HG02852 (cell line): Measurements from ENCODE around the gene JMJD1C.
A peak's percentile ranks its signal among the peaks of the same experiment; 100 is the strongest.
"Not testable (repeated sequence)": the region's sequence is repeated elsewhere in the genome, so short reads cannot be mapped to it uniquely, and the experiment has no call there.

Experiments used
- ATAC-seq: cut with Tn5 transposase; IDR thresholded peaks from one replicate; pipeline ENCODE4 v1.9.1; 2021; ENCODE audit warnings: mild to moderate bottlenecking, moderate library complexity; ENCODE audit not compliant: unreplicated experiment

JMJD1C gene

GRCh38 chr10:63236113-63236935 is 229.5 kb downstream of the JMJD1C start:
- peak; percentile 94 for ATAC-seq

- ATAC-seq: not testable (repeated sequence)
Observed at GRCh38 chr10:63235136-63235535, 230.6 kb downstream of the JMJD1C start.

GRCh38 chr10:63229161-63229560 is 236.6 kb downstream of the JMJD1C start:
- ATAC-seq: no peak

GRCh38 chr10:63228237-63228636 is 237.5 kb downstream of the JMJD1C start:
- ATAC-seq: no peak

GRCh38 chr10:63227207-63227895 is 238.4 kb downstream of the JMJD1C start:
- peak; percentile 77 for ATAC-seq

- no peak for ATAC-seq
Observed at GRCh38 chr10:63224241-63224640, 241.5 kb downstream of the JMJD1C start.

GRCh38 chr10:63221950-63222349 is 243.8 kb downstream of the JMJD1C start:
- ATAC-seq: no peak

GRCh38 chr10:63219749-63220148 is 246.0 kb downstream of the JMJD1C start:
- ATAC-seq: no peak

- peak; percentile 88 for ATAC-seq
Observed at GRCh38 chr10:63217120-63217605, 248.6 kb downstream of the JMJD1C start.

- no peak for ATAC-seq
Observed at GRCh38 chr10:63214571-63214970, 251.2 kb downstream of the JMJD1C start.

GRCh38 chr10:63213489-63213888 is 252.3 kb downstream of the JMJD1C start:
- ATAC-seq: no peak

GRCh38 chr10:63210611-63211196 is 255.1 kb downstream of the JMJD1C start:
- no peak for ATAC-seq

GRCh38 chr10:63209705-63210104 is 256.1 kb downstream of the JMJD1C start:
- ATAC-seq: no peak

- no peak for ATAC-seq
Observed at GRCh38 chr10:63208986-63209385, 256.8 kb downstream of the JMJD1C start.

- no peak for ATAC-seq
Observed at GRCh38 chr10:63206997-63207811, 258.6 kb downstream of the JMJD1C start.

- no peak for ATAC-seq
Observed at GRCh38 chr10:63206576-63206975, 259.2 kb downstream of the JMJD1C start.

GRCh38 chr10:63205421-63205820 is 260.4 kb downstream of the JMJD1C start:
- ATAC-seq: no peak

GRCh38 chr10:63204667-63205391 is 260.9 kb downstream of the JMJD1C start:
- peak; percentile 35 for ATAC-seq

- ATAC-seq: no peak
Observed at GRCh38 chr10:63201118-63201517, 264.7 kb downstream of the JMJD1C start.

GRCh38 chr10:63200431-63200830 is 265.3 kb downstream of the JMJD1C start:
- ATAC-seq: no peak
